MCF 10A (cell line): Measurements from ENCODE around the gene UBQLN4. TPM values are rescaled to one million over a fixed set of nuclear protein-coding genes. Genes with fewer than 3 reads are reported as not detected.
A peak's percentile ranks its signal among the peaks of the same experiment; 100 is the strongest.

Experiments
- BruUV-seq: library from RNA; stranded (reverse); fragments of 400-500 nt; replicated peaks from 2 replicates; lab custom pipeline; 2021; lab: Mats Ljungman, UMichigan
- CTCF ChIA-PET: fragments of 300-600 bp; sonication (Branson Sonifier 250); formaldehyde crosslinking; extraction: SDS; loops from one replicate; lab custom pipeline; 2021; ENCODE audit warnings: antibody characterized with exemption, inconsistent platforms; lab: Yijun Ruan, JAX
- POLR2A ChIA-PET: fragments of 300-600, 350-650 bp; sonication (Branson Sonifier 250); formaldehyde crosslinking; extraction: SDS; loops from one replicate; lab custom pipeline; 2020; ENCODE audit warnings: antibody characterized with exemption, inconsistent platforms; lab: Yijun Ruan, JAX
- DNase-seq: peaks from one replicate; pipeline ENCODE4 v3.0.0-alpha.2; 2018; ENCODE audit not compliant: unreplicated experiment
- H3K27ac Mint-ChIP-seq: one replicate; pipeline ENCODE4 v1.8.0; 2022; ENCODE audit warnings: mild to moderate bottlenecking, low read depth, mixed read lengths; ENCODE audit not compliant: unreplicated experiment
- H3K27me3 Mint-ChIP-seq: one replicate; pipeline ENCODE4 v1.8.0; 2022; ENCODE audit warnings: mixed read lengths; ENCODE audit not compliant: insufficient read depth, unreplicated experiment
- H3K36me3 Mint-ChIP-seq: one replicate; pipeline ENCODE4 v1.8.0; 2022; ENCODE audit warnings: mild to moderate bottlenecking, moderate library complexity, mixed read lengths; ENCODE audit not compliant: insufficient read depth, unreplicated experiment
- H3K4me1 Mint-ChIP-seq: one replicate; pipeline ENCODE4 v1.8.0; 2022; ENCODE audit warnings: mixed read lengths; ENCODE audit not compliant: insufficient read depth, unreplicated experiment
- H3K4me3 Mint-ChIP-seq: one replicate; pipeline ENCODE4 v1.8.0; 2022; ENCODE audit warnings: mild to moderate bottlenecking, moderate library complexity, mixed read lengths; ENCODE audit not compliant: unreplicated experiment
- H3K9me3 Mint-ChIP-seq: one replicate; pipeline ENCODE4 v1.8.0; 2022; ENCODE audit warnings: mixed read lengths; ENCODE audit not compliant: unreplicated experiment
- intact Hi-C: fragments of 100-400 bp; cut with micrococcal nuclease; formaldehyde crosslinking; loops from 2 replicates; pipeline ENCODE4 v1.14.1; 2022
- total RNA-seq: library from RNA; stranded (reverse); gene quantifications from 2 replicates; pipeline ENCODE4 v1.2.3, GENCODE V29; 2022
- TF ChIP-seq, protein P1 (sequence below): fragments of 200-600 bp; IDR thresholded peaks from one replicate; pipeline ENCODE4 v1.8.0; 2022; ENCODE audit warnings: antibody characterized with exemption, mild to moderate bottlenecking; ENCODE audit not compliant: unreplicated experiment

UBQLN4 gene
- total RNA-seq, 1 experiment from 2014 or later: 49.0 TPM

DNA sequence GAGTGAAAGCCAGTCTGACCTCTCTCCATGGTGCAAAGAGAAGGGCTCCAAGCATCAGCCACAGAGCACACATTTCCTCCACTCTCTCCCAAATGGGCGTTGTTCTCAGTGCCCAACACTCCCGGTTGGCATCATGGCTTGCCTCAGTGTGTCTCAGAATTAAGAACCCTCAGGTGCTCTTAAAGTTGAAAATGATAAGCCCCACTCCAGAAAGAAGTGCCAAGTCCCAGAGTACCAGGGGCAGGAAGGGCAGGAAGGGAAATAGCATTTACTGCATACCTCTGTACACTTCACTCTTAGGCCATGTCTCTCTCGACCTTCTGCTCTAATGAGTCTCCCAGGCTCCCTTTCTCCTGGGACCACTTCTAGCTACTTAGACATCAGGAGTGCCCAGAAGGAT, 60.0 kb downstream of the UBQLN4 start:
- BruUV-seq: no TSS peak
- POLR2A ChIA-PET: interaction anchor here (1.3 to 1.4 kb wide), 2 partner anchors 9 to 31 kb away, joined by 3 read pairs; no protein-coding TSS in a partner anchor
- CTCF ChIA-PET: interaction anchor here (0.5 to 9.4 kb wide), 9 partner anchors 11 to 245 kb away, joined by 3 to 175 read pairs (median 4); partner anchors contain the start of gene RXFP4

DNA sequence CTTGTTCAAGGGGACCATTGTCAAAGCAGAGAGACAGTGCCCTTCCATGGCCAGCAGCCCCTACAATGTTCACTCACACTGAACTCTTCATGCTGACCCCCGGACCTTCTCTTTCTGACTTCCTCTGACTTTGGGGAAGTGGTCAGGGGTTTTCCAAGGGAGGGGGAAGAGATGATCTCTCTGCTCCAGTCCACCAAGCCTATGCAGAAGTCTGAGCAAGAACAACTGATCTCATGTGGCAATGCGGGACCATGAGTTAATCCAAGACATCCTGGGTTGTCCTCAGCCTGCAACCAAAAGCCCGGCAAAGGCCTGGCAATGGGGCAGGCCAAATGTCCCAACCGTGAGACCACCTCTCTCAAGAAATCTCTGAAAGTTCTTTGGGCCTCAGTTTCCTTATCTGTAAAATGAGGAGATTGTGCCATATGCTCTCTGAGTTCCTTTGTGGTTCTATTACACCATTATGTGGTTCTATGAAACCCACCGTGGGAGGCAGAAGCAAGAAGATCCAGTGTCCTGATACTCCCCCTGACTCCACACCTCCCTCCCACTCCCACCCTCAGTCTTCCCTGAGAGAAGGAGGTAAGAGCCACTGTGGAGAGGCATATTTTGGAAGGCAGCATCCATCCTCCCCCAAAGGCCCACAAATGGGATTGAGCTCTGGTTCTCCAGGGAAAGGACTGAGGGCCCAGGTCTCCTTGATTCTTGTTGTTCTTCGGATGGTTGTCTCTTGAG, 63.4 kb downstream of the UBQLN4 start:
- POLR2A ChIA-PET: interaction anchor here (0.6 to 5.1 kb wide), 8 partner anchors 12 to 156 kb away, joined by 3 to 55 read pairs (median 4); partner anchors contain the start of genes ARHGEF2 and KHDC4
- peaks cover 7% of the 10 kb centered on the region for H3K36me3 Mint-ChIP-seq
- H3K4me3 Mint-ChIP-seq: no peak overlapping the region
- TF ChIP-seq, protein P1, sequence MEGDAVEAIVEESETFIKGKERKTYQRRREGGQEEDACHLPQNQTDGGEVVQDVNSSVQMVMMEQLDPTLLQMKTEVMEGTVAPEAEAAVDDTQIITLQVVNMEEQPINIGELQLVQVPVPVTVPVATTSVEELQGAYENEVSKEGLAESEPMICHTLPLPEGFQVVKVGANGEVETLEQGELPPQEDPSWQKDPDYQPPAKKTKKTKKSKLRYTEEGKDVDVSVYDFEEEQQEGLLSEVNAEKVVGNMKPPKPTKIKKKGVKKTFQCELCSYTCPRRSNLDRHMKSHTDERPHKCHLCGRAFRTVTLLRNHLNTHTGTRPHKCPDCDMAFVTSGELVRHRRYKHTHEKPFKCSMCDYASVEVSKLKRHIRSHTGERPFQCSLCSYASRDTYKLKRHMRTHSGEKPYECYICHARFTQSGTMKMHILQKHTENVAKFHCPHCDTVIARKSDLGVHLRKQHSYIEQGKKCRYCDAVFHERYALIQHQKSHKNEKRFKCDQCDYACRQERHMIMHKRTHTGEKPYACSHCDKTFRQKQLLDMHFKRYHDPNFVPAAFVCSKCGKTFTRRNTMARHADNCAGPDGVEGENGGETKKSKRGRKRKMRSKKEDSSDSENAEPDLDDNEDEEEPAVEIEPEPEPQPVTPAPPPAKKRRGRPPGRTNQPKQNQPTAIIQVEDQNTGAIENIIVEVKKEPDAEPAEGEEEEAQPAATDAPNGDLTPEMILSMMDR: no peak
- H3K27me3 Mint-ChIP-seq: no peaks in the 10 kb centered on the region
- DNase-seq: no peak
- peaks cover 12% of the 10 kb centered on the region for H3K4me1 Mint-ChIP-seq
- no peaks in the 10 kb centered on the region for H3K9me3 Mint-ChIP-seq
- no peak overlapping the region for H3K27ac Mint-ChIP-seq
- intact Hi-C loops: no loop called here
- CTCF ChIA-PET: interaction anchor here (0.5 to 9.4 kb wide), 38 partner anchors 10 to 261 kb away, joined by 3 to 175 read pairs (median 4); partner anchors contain the start of genes ARHGEF2, KHDC4 and RXFP4
- no TSS peak for BruUV-seq

More for the DNA sequence above, 60.0 kb downstream of the UBQLN4 start:
- no peak overlapping the region for H3K27ac Mint-ChIP-seq
- H3K9me3 Mint-ChIP-seq: no peaks in the 10 kb centered on the region
- TF ChIP-seq, protein P1: no peak
- no peak overlapping the region for H3K4me3 Mint-ChIP-seq
- intact Hi-C loops: no loop called here
- DNase-seq: no peak
- peaks cover 11% of the 10 kb centered on the region for H3K4me1 Mint-ChIP-seq
- H3K27me3 Mint-ChIP-seq: no peaks in the 10 kb centered on the region
- peaks cover 7% of the 10 kb centered on the region for H3K36me3 Mint-ChIP-seq

DNA sequence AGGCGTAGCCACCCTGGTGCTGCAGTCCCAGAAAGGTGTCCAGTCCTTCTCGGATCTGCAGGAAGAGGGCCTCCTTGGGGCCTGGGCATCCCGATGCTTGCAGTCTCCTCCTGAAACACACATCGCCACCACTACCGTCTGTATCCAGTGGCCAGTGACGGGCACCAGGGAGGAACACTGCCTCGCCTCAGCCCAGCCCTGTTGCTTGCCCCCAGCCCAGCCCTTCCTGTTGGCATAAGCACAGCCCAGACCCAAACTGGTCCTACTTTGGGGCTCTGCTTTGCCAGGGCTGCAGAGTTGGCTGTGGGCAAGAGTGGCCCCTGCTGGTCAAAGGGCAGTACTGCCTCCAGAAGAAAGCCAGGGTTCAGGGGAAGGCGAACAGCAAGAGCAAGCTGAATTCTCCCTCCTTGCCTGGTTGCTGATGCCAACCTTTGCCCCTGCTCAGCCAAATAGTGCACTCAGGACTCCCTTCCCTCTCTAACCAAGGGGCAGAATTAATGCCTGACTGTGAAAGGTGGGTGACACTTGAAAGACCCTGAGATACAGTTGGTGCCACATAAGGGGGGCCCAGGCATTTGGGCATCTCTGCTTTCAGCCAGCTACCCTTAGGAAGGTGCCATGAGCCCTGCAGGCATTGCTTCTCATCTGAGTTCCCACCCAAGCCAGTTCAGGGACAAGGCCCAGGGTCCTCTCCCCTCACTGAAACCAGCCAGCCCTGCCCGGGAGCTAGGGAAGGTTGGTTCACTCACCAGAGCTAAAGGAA, 64.2 kb downstream of the UBQLN4 start:
- H3K27ac Mint-ChIP-seq: no peak overlapping the region
- peak; percentile 85 for DNase-seq
- no TSS peak for BruUV-seq
- TF ChIP-seq, protein P1: peak; percentile 99
- H3K4me3 Mint-ChIP-seq: no peak overlapping the region
- intact Hi-C loops: loop anchor here (1.0 to 10.0 kb wide), 3 partner anchors 27 to 265 kb away; no protein-coding TSS in a partner anchor
- peaks cover 14% of the 10 kb centered on the region for H3K4me1 Mint-ChIP-seq
- no peaks in the 10 kb centered on the region for H3K27me3 Mint-ChIP-seq
- CTCF ChIA-PET: interaction anchor here (0.6 to 9.4 kb wide), 41 partner anchors 9 to 260 kb away, joined by 3 to 175 read pairs (median 5); partner anchors contain the start of genes ARHGEF2, KHDC4, LAMTOR2 and RXFP4
- no peaks in the 10 kb centered on the region for H3K9me3 Mint-ChIP-seq
- POLR2A ChIA-PET: interaction anchor here (0.6 to 5.1 kb wide), 4 partner anchors 12 to 56 kb away, joined by 3 to 55 read pairs (median 18); partner anchors contain the start of genes ARHGEF2 and KHDC4
- peaks cover 7% of the 10 kb centered on the region for H3K36me3 Mint-ChIP-seq

Other genes with a start within 250 kb of the UBQLN4 start
- gene GON4L, start 196.6 kb downstream of the UBQLN4 start, total RNA-seq: 60.1 and 66.3 TPM in 2 replicates
- gene SYT11, start 194.2 kb downstream of the UBQLN4 start, total RNA-seq: 0.14 TPM in 1 of 2 replicates, not detected in the other
- gene RIT1, start 142.4 kb downstream of the UBQLN4 start, total RNA-seq: 36.2 and 43.1 TPM in 2 replicates
- gene KHDC4, start 119.4 kb downstream of the UBQLN4 start, total RNA-seq: 90.9 and 104 TPM in 2 replicates
- gene RXFP4, start 112.2 kb downstream of the UBQLN4 start, total RNA-seq: not detected in 2 replicates
- gene ARHGEF2, start 75.3 kb downstream of the UBQLN4 start, total RNA-seq: 498 and 555 TPM in 2 replicates
- 477 and 589 TPM in 2 replicates for gene SSR2, start 32.8 kb downstream of the UBQLN4 start, total RNA-seq
- gene LAMTOR2, start 984 bp upstream of the UBQLN4 start, total RNA-seq: 88.1 and 104 TPM in 2 replicates
- gene RAB25, start 7.4 kb upstream of the UBQLN4 start, total RNA-seq: 1.6 and 5.5 TPM in 2 replicates
- gene MEX3A, start 28.7 kb upstream of the UBQLN4 start, total RNA-seq: 0.88 and 0.91 TPM in 2 replicates
- gene LMNA, start 60.9 kb upstream of the UBQLN4 start, total RNA-seq: 620 and 716 TPM in 2 replicates
- gene SEMA4A, start 99.8 kb upstream of the UBQLN4 start, total RNA-seq: 1.5 and 4.7 TPM in 2 replicates
- gene SLC25A44, start 140.3 kb upstream of the UBQLN4 start, total RNA-seq: 28.7 and 32.3 TPM in 2 replicates
- 51.0 and 77.7 TPM in 2 replicates for gene PMF1, start 159.2 kb upstream of the UBQLN4 start, total RNA-seq
- 1.9 and 2.6 TPM in 2 replicates for gene BGLAP, start 188.4 kb upstream of the UBQLN4 start, total RNA-seq
- 21.5 and 29.2 TPM in 2 replicates for gene PAQR6, start 194.3 kb upstream of the UBQLN4 start, total RNA-seq
- gene SMG5, start 229.0 kb upstream of the UBQLN4 start, total RNA-seq: 118 and 140 TPM in 2 replicates
- gene TMEM79, start 230.5 kb upstream of the UBQLN4 start, total RNA-seq: 8.1 and 12.5 TPM in 2 replicates
- gene GLMP, start 241.9 kb upstream of the UBQLN4 start, total RNA-seq: 12.9 and 17.5 TPM in 2 replicates
- 0.49 TPM in 1 of 2 replicates, not detected in the other for gene VHLL, start 245.5 kb upstream of the UBQLN4 start, total RNA-seq